Brain pericyte (primary cell): Measurements from ENCODE around the gene CHPT1.
"Not testable (repeated sequence)": the region's sequence is repeated elsewhere in the genome, so short reads cannot be mapped to it uniquely, and the experiment has no call there.

Source experiments
- DNase-seq: peaks from one replicate; pipeline ENCODE4 v3.0.0-alpha.2; 2012; ENCODE audit warnings: low read depth, low spot score

Gene CHPT1

GRCh38 chr12:101681627-101682026 is 15.8 kb upstream of the CHPT1 start:
- not testable (repeated sequence) for DNase-seq

DNA sequence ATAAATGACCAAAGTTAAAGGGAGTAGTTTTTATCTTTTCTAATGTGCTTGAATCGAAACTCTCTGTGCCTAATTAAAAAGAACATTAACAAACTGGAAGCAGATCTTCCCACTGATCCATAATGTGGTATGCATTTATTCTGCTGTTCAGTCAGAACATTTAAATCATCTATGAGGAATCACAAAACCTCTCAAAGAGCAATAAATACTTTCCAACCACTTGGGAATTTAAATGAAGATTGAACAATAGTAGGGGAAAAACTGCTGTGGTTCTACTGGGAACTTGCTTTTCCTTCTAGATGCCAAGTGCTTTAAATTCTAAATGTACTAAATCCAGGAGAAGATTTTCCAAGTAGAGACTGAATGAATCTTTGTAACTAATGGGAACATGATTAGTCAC is 12.3 kb upstream of the CHPT1 start:
- no peak for DNase-seq

DNA sequence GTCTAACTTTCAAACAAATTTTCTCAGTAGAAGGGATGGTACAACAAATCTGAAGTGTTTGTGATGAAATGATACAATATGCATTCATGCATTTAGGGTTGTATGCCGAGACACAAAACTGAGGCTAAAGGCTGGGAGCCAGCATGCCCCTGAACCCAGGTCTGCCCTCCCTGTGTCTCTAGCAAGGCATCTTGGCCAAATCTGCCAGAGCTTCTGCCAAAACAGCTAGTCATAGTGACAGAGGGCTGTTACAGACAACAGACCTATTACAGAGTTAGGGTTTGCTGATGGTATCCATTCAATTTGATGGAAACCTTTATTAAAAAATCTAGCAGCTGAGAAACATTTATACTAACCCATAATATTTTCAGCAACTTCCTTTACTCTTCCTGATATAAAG is 11.3 kb upstream of the CHPT1 start:
- DNase-seq: no peak

- DNase-seq: no peak
Observed at GRCh38 chr12:101690544-101691098, 6.8 kb upstream of the CHPT1 start.

DNA sequence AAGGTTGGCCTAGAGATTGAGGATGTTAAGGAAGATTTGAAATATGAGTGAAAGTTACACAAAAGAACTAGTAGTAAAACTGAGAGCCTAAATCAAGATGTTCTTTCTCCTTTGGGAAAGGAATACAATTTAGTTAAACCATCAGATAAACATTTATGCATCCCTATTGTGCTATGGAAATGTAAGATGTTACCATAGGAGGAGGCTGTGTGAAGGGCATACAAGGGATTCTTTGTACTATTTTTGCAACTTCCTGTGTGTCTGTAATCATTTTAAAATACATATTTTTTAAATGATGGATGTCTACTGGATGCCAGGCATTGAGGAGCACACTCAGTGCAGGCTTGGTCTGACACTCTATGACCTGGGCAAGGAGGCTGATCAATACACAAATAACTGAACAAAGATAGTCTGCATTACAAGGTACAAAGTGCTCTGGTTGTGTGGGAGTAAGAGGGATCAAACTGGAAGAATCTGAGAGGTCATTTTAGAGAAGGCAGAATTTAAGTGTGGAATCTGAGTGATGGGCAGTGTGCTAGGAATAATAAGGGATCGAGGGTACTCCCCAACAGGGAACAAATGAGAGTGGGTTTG is 5.8 kb upstream of the CHPT1 start:
- DNase-seq: no peak

GRCh38 chr12:101694297-101694848 is 3.1 kb upstream of the CHPT1 start:
- DNase-seq: no peak

DNA sequence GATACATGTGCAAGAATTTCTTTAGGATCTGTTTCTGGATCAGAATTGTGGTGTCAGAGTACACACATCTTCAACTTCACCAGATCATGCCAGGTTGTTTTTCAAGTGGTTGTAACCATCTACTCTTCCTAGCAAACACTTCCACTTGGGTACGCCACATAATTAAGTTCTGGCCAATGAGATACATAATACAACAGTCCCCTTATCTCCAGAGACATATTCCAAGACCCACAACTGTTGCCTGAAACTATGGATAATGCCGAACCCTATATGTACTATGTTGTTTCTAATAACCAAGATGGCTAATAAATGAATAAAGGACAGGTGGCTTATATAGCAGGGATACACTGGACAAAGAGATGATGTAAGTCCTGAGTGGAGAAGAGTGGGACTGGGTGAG is 2.5 kb upstream of the CHPT1 start:
- DNase-seq: no peak

DNA sequence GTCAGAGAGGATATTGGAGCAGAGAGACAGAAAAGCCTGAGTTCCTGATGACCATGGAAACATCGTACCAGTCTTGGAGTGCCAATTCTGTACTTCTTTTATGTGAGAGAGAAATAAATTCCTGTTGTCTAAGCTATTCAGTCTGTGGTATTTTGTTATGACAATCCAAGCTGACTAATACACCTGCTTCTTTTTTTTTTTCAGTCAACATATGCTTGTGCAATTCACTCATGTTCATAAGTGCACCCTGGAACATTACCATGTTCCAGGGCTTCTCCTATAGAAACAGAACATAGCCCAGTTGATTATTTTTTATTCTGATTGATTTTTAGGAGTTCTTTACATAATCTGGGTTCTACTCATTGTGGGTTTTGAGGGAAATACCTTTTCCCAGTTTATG is 1.7 kb upstream of the CHPT1 start:
- no peak for DNase-seq

DNA sequence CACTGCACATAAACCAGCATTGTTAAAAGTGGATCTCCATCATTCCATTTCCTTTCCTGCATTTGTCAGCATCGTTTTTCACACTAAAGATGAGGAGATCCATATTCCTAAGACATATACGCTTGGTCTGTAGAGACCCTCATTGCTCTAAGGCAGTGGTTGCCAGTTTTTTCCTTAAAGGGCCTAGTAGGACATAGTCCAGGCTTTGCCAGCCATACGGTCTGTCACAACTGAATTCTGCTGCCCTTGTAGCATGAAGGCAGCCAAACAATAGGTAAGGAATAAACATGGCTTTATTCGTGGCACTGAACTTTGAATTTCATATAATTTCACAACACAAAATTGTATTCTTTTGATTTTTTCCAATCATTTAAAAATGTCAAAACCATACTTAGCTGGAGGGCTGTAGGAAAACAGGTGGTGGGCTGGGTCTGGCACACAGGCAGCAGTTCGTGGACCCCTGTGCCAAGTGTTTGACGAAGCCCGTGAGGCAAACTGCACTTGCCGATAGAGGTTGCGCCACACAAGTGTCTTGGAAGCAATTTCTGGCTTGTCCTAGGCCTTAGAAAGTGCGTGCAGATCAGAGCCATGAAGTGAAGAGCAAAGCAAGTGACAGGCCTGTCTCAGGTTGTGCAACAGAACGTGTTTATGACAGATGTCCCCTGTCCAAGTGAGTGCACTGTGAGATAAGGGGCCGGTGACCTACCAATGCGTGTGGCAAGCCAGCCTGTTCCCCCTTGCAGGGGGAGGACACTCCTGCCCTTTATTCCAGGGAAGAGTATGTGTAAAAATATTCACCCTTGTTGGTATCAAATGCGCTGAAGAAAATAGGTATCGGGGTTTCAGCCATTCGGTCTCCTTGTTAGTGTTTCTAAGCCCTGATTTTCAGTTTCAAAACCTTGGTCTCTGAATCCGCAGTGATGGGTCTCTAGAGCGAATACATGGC is 916 bp upstream of the CHPT1 start:
- DNase-seq: no peak

GRCh38 chr12:101697930-101698799 is 725 bp downstream of the CHPT1 start:
- no peak for DNase-seq

GRCh38 chr12:101698800-101699347 is 1.4 kb downstream of the CHPT1 start:
- DNase-seq: no peak

GRCh38 chr12:101700299-101700820 is 2.9 kb downstream of the CHPT1 start:
- no peak for DNase-seq

GRCh38 chr12:101703487-101703886 is 6.0 kb downstream of the CHPT1 start:
- no peak for DNase-seq

- no peak for DNase-seq
Observed at GRCh38 chr12:101706403-101706802, 9.0 kb downstream of the CHPT1 start.

GRCh38 chr12:101707131-101707782 is 9.8 kb downstream of the CHPT1 start:
- no peak for DNase-seq

DNA sequence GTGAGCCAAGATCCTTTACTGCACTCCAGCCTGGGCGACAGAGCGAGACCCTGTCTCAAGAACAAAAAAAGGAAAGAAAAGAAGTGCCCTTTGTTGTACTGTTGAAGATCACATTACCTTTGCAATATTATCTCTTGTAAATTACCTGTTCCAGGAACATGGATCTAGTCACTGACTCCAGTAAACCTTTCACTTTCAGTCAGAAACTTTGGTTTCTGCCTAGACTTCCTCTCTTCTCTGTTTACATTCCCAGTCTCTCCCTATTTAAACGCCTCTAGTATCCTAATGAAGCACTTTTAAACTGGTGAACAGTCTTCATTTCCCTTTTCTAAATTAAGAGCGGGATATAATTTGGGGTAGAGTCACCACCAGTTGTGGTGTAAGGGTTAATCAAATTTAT is 12.8 kb downstream of the CHPT1 start:
- DNase-seq: no peak

- DNase-seq: no peak
Observed at GRCh38 chr12:101713059-101713682, 15.7 kb downstream of the CHPT1 start.

- no peak for DNase-seq
Observed at GRCh38 chr12:101713930-101714329, 16.5 kb downstream of the CHPT1 start.

GRCh38 chr12:101714877-101715444 is 17.5 kb downstream of the CHPT1 start:
- no peak for DNase-seq

DNA sequence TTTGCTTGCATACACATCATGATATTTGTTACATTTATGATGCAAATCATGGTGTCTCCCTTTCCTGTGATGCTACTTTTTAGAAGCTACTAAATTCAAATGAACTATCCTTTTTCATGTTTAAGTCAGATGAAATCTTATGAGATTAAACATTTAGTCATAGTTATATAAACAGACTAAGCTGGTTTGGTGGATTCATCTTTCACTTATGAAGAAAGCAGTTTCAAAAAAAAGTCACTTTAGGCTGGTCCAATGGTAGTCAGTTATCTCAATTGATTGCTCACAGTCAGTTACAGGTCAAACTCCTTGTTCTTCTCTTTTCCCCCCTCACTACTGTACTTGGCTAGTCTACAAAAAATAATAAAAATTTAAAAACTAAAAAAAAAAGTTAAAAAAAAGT is 22.1 kb downstream of the CHPT1 start:
- no peak for DNase-seq
